Caco-2 (cell line): ENCODE measurements around the gene TUBA1A. TPM values are rescaled to one million over a fixed set of nuclear protein-coding genes. Genes with fewer than 3 reads are reported as not detected.

Experiments
- Bru-seq: library from RNA; stranded (reverse); fragments of 400-500 nt; gene quantifications from one replicate; lab custom pipeline; 2021; lab: Mats Ljungman, UMichigan
- BruChase-seq, 2 experiments: library from RNA; stranded (reverse); fragments of 400-500 nt; gene quantifications; one replicate each; lab custom pipeline; 2021; lab: Mats Ljungman, UMichigan
- BruUV-seq: library from RNA; stranded (reverse); fragments of 400-500 nt; replicated peaks from 2 replicates; lab custom pipeline; 2021; lab: Mats Ljungman, UMichigan
- CTCF ChIA-PET: fragments of 300-600 bp; sonication (Branson Sonifier 250); formaldehyde crosslinking; loops from one replicate; lab custom pipeline; 2022; ENCODE audit warnings: antibody characterized with exemption; lab: Charles Lee
- POLR2A ChIA-PET: fragments of 300-600 bp; sonication (Branson Sonifier 250); formaldehyde crosslinking; loops from one replicate; lab custom pipeline; 2022; ENCODE audit warnings: antibody characterized with exemption; lab: Charles Lee
- DNase-seq, 2 experiments: peaks; one replicate each; pipeline versions ENCODE4 v3.0.0 to v3.0.0-alpha.2; 2020 to 2022
- H3K27me3 ChIP-seq: replicated peaks from 2 replicates; pipeline ENCODE4 v1.6.0; 2011; ENCODE audit warnings: low read length; ENCODE audit not compliant: control insufficient read depth, insufficient read depth
- H3K36me3 ChIP-seq: 2 replicates; pipeline ENCODE4 v1.5.1; 2011; ENCODE audit warnings: low read length; ENCODE audit not compliant: control insufficient read depth, insufficient read depth
- H3K4me1 ChIP-seq: fragments of 250-450 bp; sonication (Bioruptor Pico); 2 replicates; pipeline ENCODE4 v1.5.1; 2020; ENCODE audit warnings: mild to moderate bottlenecking
- H3K4me3 ChIP-seq: 2 replicates; pipeline ENCODE4 v1.5.1; 2011; ENCODE audit warnings: low read depth, mild to moderate bottlenecking, control low read depth, low read length
- H3K9me3 ChIP-seq: fragments of 250-450 bp; sonication (Bioruptor Pico); 2 replicates; pipeline ENCODE4 v1.5.1; 2020; ENCODE audit warnings: mild to moderate bottlenecking, moderate library complexity
- H3K27ac Mint-ChIP-seq: one replicate; pipeline ENCODE4 v1.8.0; 2022; ENCODE audit warnings: mixed read lengths; ENCODE audit not compliant: unreplicated experiment
- H3K27me3 Mint-ChIP-seq: one replicate; pipeline ENCODE4 v1.8.0; 2022; ENCODE audit warnings: mixed read lengths; ENCODE audit not compliant: insufficient read depth, unreplicated experiment
- H3K36me3 Mint-ChIP-seq: one replicate; pipeline ENCODE4 v1.8.0; 2022; ENCODE audit warnings: mild to moderate bottlenecking, mixed read lengths; ENCODE audit not compliant: insufficient read depth, unreplicated experiment
- H3K4me1 Mint-ChIP-seq: one replicate; pipeline ENCODE4 v1.8.0; 2022; ENCODE audit warnings: low read depth, mixed read lengths; ENCODE audit not compliant: unreplicated experiment
- H3K4me3 Mint-ChIP-seq: one replicate; pipeline ENCODE4 v1.8.0; 2022; ENCODE audit warnings: mild to moderate bottlenecking, moderate library complexity, mixed read lengths; ENCODE audit not compliant: unreplicated experiment
- H3K9me3 Mint-ChIP-seq: one replicate; pipeline ENCODE4 v1.8.0; 2022; ENCODE audit warnings: mixed read lengths; ENCODE audit not compliant: unreplicated experiment
- CTCF ChIP-seq, 2 experiments: fragments of 200-600 bp in 1 of 2; IDR thresholded peaks; 1 replicate in 1 of 2; 2 replicates in 1 of 2; pipeline versions ENCODE4 v1.5.1 to v1.8.0; 2011 to 2022; ENCODE audit warnings: antibody characterized with exemption in 1 of 2, control low read depth in 1 of 2, inconsistent platforms in 1 of 2, low read depth in 1 of 2, low read length in 1 of 2, mild to moderate bottlenecking in 1 of 2, moderate library complexity in 1 of 2; ENCODE audit not compliant: insufficient read depth in 1 of 2, severe bottlenecking in 1 of 2, unreplicated experiment in 1 of 2
- intact Hi-C: fragments of 100-400 bp; cut with micrococcal nuclease; formaldehyde crosslinking; loops from one replicate; pipeline ENCODE4 v1.10.0; 2022; ENCODE audit not compliant: unreplicated experiment
- long read RNA-seq: library from polyadenylated mRNA; stranded (forward); transcript quantifications from one replicate; pipeline ENCODE4 v2.0.0, GENCODE V29; 2022
- total RNA-seq: library from RNA; stranded (reverse); gene quantifications from 2 replicates; pipeline ENCODE4 v1.2.3, GENCODE V29; 2022

The TUBA1A gene
- total RNA-seq = 8.5 and 9.1 TPM in 2 replicates
- Bru-seq, nascent RNA = percentile 32 among the genes with signal in this experiment
- percentile 45 among the genes with signal in this experiment for BruChase-seq, experiment 1, labeled RNA remaining after a 2-hour chase
- percentile 63 among the genes with signal in this experiment for BruChase-seq, experiment 2, labeled RNA remaining after a 6-hour chase
- long read RNA-seq, transcript TUBA1A-202 (4 exons, 1,915 nt) = major isoform, 54 of 61 reads
- long read RNA-seq, partial matches to known transcripts = 0 of 61 reads
- long read RNA-seq, other reads (novel, unspliced or antisense) = 1 of 61 reads

- H3K27me3 ChIP-seq = no peaks in the 10 kb centered on the region; the same call in 1 of the 2 replicates
- ChIA-PET CTCF (interaction anchor here (1.2 to 1.3 kb wide), 2 partner anchors 46 to 54 kb away, joined by 4 to 7 read pairs; no protein-coding TSS in a partner anchor), POLR2A (interaction anchor here (1.5 kb wide), 1 partner anchor 58 kb away, joined by 8 read pairs; the partner anchor contains the start of gene TUBA1B)
- Mint-ChIP-seq H3K27me3 (peaks cover 13% of the 10 kb centered on the region), H3K27ac (peak within 1 kb of the TSS; percentile 42), H3K4me3 (peak within 1 kb of the TSS; percentile 76), H3K36me3 (no peaks in the 10 kb centered on the region), H3K9me3 (no peaks in the 10 kb centered on the region), H3K4me1 (no peaks in the 10 kb centered on the region)
- H3K4me1 ChIP-seq = no peaks in the 10 kb centered on the region
- DNase-seq = peak; percentile 77 to 81
- H3K9me3 ChIP-seq = no peaks in the 10 kb centered on the region
- no TSS peak for BruUV-seq
- intact Hi-C loops = no loop called here
- H3K4me3 ChIP-seq = peak within 1 kb of the TSS; percentile 43
- TF ChIP-seq CTCF (IDR thresholded peaks at IDR 0.05; ENCODE audit: insufficient read depth in 1 of 2, low read depth in 1 of 2, low read length in 1 of 2, severe bottlenecking in 1 of 2, unreplicated experiment in 1 of 2) = no peak
- no peaks in the 10 kb centered on the region for H3K36me3 ChIP-seq
Measured at GRCh38 chr12:49188916-49189367, at the start of gene TUBA1A. TSS of gene TUBA1A (minus strand) at chr12:49189080. CDS start at chr12:49188979, 101 bp downstream.

GRCh38 chr12:49236423-49236822 lies 47.5 kb upstream of the TUBA1A start:
- TF ChIP-seq CTCF (IDR thresholded peaks at IDR 0.05; ENCODE audit: insufficient read depth in 1 of 2, low read depth in 1 of 2, low read length in 1 of 2, severe bottlenecking in 1 of 2, unreplicated experiment in 1 of 2) = no peak
- Mint-ChIP-seq H3K27ac (no peak overlapping the region), H3K27me3 (no peaks in the 10 kb centered on the region), H3K4me3 (no peak overlapping the region), H3K36me3 (peaks cover 7% of the 10 kb centered on the region), H3K9me3 (no peaks in the 10 kb centered on the region), H3K4me1 (peaks cover 7% of the 10 kb centered on the region)
- no TSS peak for BruUV-seq
- no peaks in the 10 kb centered on the region; the same call in 1 of the 2 replicates for H3K4me1 ChIP-seq
- no peaks in the 10 kb centered on the region for H3K27me3 ChIP-seq
- no peak overlapping the region for H3K4me3 ChIP-seq
- ChIA-PET POLR2A (no interaction called here), CTCF (interaction anchor here (1.6 to 2.1 kb wide), 3 partner anchors 104 to 152 kb away, joined by 4 to 14 read pairs (median 4); no protein-coding TSS in a partner anchor)
- DNase-seq = no peak
- intact Hi-C loops = no loop called here
- no peaks in the 10 kb centered on the region for H3K9me3 ChIP-seq
- H3K36me3 ChIP-seq = no peaks in the 10 kb centered on the region

- H3K4me3 Mint-ChIP-seq = peak overlapping the region; percentile 82
- Histone ChIP-seq H3K4me3 (peak overlapping the region; percentile 63; the same call in 1 of the 2 replicates), H3K9me3 (no peaks in the 10 kb centered on the region), H3K36me3 (no peaks in the 10 kb centered on the region), H3K4me1 (no peaks in the 10 kb centered on the region; the same call in 1 of the 2 replicates), H3K27me3 (no peaks in the 10 kb centered on the region)
- BruUV-seq = no TSS peak
- peaks cover 2% of the 10 kb centered on the region for H3K27me3 Mint-ChIP-seq
- no peak for TF ChIP-seq CTCF (IDR thresholded peaks at IDR 0.05; ENCODE audit: insufficient read depth in 1 of 2, low read depth in 1 of 2, low read length in 1 of 2, severe bottlenecking in 1 of 2, unreplicated experiment in 1 of 2)
- intact Hi-C loops = loop anchor here (1.0 kb wide), 3 partner anchors 102 to 170 kb away; no protein-coding TSS in a partner anchor
- H3K9me3 Mint-ChIP-seq = no peaks in the 10 kb centered on the region
- H3K36me3 Mint-ChIP-seq = peaks cover 7% of the 10 kb centered on the region
- ChIA-PET POLR2A (interaction anchor here (0.6 kb wide), 2 partner anchors 38 to 52 kb away, joined by 4 to 7 read pairs; no protein-coding TSS in a partner anchor), CTCF (interaction anchor here (0.6 kb wide), 1 partner anchor 26 kb away, joined by 4 read pairs; no protein-coding TSS in a partner anchor)
- H3K4me1 Mint-ChIP-seq = peaks cover 13% of the 10 kb centered on the region
- no peak for DNase-seq
- H3K27ac Mint-ChIP-seq = peak overlapping the region; percentile 84
Measured at GRCh38 chr12:49233842-49234526, 45.1 kb upstream of the TUBA1A start.
